ENCODE measurements around the gene C13orf42.

DNA sequence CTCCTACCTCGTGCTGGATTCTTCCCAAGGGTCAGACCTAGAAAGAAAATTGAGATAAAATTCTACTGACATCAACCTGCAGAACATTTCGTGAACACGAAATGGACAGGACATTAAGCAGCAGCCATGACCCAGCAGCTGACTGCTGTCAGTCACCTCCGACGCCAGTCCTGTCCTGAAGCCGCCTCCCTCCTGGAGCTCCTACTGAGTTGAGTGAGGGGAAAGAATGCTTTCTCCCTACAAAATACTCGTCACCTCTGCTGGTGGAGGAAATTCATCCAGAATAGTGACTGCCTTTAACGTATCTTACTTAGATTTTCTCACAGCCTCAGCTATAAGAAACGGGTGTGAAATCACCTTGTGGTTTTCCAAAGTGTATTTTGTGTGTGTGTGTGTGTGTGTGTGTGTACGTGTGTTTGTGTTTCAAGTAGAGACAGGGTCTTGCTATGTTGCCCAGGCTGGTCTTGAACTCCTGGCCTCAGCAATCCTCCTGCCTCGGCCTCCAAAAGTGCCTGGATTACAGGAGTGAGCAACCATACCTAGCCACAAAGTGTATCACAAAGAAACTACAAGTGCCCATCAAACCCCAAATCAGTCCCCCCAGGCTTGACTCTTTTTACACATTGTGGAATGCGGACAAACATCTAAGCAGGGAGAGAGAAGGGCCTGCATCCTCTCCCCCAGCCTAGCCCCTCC, 2.3 kb upstream of the C13orf42 start:
- TF ChIP-seq, protein P1, sequence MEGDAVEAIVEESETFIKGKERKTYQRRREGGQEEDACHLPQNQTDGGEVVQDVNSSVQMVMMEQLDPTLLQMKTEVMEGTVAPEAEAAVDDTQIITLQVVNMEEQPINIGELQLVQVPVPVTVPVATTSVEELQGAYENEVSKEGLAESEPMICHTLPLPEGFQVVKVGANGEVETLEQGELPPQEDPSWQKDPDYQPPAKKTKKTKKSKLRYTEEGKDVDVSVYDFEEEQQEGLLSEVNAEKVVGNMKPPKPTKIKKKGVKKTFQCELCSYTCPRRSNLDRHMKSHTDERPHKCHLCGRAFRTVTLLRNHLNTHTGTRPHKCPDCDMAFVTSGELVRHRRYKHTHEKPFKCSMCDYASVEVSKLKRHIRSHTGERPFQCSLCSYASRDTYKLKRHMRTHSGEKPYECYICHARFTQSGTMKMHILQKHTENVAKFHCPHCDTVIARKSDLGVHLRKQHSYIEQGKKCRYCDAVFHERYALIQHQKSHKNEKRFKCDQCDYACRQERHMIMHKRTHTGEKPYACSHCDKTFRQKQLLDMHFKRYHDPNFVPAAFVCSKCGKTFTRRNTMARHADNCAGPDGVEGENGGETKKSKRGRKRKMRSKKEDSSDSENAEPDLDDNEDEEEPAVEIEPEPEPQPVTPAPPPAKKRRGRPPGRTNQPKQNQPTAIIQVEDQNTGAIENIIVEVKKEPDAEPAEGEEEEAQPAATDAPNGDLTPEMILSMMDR (IDR thresholded peaks at IDR 0.05): no peak
- TF ChIP-seq POLR2A (IDR thresholded peaks at IDR 0.05) (no peak), POLR2AphosphoS5 (IDR thresholded peaks at IDR 0.05) (no peak)
